Prostate gland (tissue), 2 donors: Measurements from ENCODE around the gene SMYD5.

Experiments used
- POLR2AphosphoS5 ChIP-seq: sonication (generic); formaldehyde crosslinking; IDR thresholded peaks from one replicate; pipeline ENCODE4 v1.6.1; 2017; ENCODE audit warnings: antibody characterized with exemption
- TF ChIP-seq, protein P1 (sequence below), 4 experiments: fragments of 200-600 bp in 2 of 4; fragments of 450-650 bp in 2 of 4; sonication (generic) in 2 of 4; IDR thresholded peaks; 1 replicate in 3 of 4; 2 replicates in 1 of 4; pipeline ENCODE4 v1.5.1; 2016 to 2019; ENCODE audit warnings: antibody characterized with exemption in 4 of 4, mild to moderate bottlenecking in 2 of 4, moderate library complexity in 2 of 4

DNA sequence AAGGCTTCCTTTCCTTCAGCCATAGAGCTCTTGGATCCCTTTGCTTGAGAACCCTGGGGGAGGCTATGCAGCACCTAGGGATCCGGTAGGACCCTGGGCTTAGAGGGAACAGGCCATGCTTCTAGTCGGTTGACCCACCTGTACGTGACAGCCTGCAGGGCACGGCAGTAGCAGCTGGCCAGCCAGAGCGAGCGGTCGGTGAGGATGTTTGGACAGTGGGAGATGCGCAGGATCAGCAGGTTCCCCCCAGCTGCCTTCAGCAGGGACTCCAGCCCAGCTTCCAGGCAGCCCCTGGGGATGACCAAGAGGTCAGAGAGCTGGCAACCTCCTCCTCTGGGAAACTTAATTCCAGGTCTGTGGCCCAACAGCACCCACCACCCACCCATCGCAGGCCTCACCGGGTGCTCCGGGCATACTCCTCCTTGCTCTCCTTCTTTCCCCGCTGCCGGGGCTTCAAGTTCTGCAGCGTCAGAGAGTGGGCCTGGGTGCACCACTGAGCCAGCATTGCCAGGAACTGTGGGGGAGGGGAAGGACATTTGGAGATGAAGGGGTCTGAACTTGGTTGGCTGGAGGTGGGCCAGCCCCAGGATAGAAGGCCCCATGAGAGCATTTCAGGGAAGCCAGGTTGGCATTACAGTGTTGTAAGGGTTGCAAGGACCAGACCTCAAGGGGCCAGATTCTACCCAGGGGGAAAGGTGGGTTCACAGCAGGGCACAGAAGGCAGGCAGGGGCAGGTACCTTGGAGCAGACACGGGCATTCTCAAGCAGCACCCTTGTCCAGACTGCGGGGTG lies 49.7 kb downstream of the SMYD5 start:
- TF ChIP-seq POLR2AphosphoS5, result no peak
- TF ChIP-seq, protein P1, sequence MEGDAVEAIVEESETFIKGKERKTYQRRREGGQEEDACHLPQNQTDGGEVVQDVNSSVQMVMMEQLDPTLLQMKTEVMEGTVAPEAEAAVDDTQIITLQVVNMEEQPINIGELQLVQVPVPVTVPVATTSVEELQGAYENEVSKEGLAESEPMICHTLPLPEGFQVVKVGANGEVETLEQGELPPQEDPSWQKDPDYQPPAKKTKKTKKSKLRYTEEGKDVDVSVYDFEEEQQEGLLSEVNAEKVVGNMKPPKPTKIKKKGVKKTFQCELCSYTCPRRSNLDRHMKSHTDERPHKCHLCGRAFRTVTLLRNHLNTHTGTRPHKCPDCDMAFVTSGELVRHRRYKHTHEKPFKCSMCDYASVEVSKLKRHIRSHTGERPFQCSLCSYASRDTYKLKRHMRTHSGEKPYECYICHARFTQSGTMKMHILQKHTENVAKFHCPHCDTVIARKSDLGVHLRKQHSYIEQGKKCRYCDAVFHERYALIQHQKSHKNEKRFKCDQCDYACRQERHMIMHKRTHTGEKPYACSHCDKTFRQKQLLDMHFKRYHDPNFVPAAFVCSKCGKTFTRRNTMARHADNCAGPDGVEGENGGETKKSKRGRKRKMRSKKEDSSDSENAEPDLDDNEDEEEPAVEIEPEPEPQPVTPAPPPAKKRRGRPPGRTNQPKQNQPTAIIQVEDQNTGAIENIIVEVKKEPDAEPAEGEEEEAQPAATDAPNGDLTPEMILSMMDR (IDR thresholded peaks at IDR 0.05), result no peak
